Muscle of arm (tissue), 12 donors: Measurements from ENCODE around the gene ANGPTL1. TPM values are rescaled to one million over a fixed set of nuclear protein-coding genes. Genes with fewer than 3 reads are reported as not detected.
"Not testable (repeated sequence)": the region's sequence is repeated elsewhere in the genome, so short reads cannot be mapped to it uniquely, and the experiment has no call there.

Source experiments
- DNase-seq: peaks from one replicate; pipeline ENCODE4 v3.0.0-alpha.2; 2013
- polyA plus RNA-seq, 12 donors: library from polyadenylated mRNA; unstranded; fragments of 120-200 nt; gene quantifications; one replicate each; pipeline ENCODE4 v1.2.1, GENCODE V29; 2013; ENCODE audit not compliant: insufficient read length in 12 of 12

Gene ANGPTL1
- polyA plus RNA-seq, 12 donors: 57.3 to 148 (median 79.5) TPM; not detected in 1

DNA sequence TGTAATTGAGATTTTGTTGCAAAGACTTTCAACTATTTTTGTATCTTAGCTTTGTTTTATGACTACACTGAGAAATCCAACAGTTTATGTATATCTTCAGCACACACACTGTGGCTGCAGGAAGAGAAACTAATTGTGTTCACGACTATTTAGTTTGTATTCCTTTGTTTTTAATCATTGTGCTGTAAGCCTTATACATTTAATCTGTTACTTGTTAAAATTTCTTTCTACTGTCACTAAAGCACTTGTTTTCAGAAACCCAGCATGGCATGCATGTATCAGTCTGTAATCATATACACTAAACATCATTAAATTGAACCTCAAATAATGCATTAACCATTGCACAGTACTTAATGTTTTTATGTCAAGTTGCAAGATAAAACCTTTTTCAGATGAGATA, 656 bp downstream of the ANGPTL1 start:
- no peak for DNase-seq

DNA sequence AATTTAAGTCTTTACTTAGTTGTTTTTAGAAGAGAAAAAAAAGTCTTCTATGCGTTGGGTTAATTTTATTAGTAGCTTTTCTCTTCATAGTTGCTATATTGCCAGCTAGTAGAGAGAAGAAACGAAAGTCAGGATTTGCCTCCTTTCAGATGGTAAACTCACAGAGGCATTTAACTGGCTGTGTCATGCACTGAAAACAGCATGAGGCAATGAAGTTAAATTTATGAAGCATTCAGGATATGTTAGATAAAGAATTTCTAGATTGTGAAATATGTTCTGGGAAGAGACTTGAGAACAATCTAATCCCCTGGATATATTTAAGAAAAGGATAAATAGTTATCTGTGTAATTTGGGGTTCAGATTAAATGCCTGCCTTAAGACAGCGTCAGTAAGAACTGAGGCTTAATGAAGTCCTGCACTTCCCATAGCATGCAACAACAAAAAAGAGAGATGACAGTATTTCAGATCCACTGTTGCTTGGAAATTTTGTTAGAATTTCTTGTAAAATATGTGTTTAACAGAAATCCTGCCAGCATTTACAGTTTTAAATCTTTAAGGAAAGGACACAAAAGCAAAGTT, 1.7 kb downstream of the ANGPTL1 start:
- DNase-seq: no peak

DNA sequence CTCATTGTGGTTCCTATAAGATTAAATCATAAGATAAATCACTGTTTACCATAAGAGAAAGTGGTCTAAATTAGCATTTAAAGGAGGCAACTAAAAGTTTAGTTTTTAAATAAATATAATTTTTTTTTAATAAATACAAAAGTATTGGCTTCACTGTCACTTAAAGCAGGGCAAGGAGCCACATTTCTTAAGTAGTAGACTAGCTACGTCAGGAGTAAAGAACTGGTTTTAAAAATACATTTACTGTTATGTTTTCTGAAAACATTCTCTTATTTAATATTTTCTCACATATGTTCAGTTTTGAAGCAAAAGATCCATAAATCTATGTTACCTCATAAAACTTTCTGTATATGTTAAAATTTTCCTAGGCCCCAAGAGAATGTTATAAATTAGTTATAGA, 2.2 kb downstream of the ANGPTL1 start:
- no peak for DNase-seq

DNA sequence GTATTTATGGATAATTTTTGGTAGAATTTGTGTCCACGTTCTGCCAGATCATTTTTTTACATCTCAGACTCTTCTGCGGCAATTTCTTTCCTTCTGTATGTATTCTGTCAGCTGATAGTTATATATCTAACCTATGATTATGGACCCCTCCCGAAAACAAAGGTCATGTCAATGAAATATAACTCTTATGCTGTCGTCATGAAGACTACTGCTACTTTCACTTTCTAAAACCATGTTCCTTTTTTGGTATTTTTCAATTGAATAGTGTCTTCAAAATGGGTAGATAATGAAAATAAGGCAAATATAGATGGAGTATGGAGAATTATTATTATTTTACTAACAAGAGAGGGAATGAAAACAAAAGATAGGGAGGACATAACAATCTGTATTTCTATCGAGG, 3.2 kb downstream of the ANGPTL1 start:
- DNase-seq: peak; percentile 69

DNA sequence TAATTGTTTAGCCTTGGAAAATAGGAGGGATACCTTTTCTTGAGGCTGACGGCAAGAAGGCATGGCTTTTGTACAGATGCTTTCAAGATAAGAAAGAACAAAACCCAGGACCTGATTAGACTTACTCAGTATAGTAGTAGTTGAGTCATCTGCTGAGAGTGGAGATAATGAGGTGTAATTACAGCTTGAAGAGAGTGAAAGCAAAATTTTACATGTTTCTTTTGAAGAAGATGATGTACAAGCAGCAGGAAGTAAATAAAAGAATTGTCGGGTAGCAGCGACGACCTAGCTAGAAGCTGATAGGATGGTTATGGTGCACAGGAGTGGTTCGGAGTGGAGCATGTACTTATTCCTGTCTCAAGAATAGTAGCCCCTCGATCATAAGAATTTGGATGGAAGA, 6.6 kb downstream of the ANGPTL1 start:
- DNase-seq: no peak

DNA sequence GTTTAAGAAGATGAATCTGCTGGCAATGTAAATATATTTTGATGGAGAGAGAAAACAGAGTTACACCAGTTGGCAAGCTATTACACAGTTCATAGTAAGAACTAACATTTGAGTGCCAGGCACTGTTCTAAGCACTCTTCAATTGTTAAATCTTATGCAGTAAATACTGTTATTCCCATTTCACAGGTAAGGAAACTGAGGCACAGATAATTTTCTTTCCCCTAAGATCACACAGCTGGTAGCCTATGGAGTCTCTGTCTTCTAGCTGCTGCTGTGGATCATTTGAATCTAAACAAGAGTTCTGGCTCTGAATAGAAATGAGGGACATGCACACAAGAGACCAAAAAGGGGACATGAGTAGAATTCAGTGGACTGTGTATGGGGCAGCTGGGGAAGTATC, 8.0 kb downstream of the ANGPTL1 start:
- DNase-seq: no peak

DNA sequence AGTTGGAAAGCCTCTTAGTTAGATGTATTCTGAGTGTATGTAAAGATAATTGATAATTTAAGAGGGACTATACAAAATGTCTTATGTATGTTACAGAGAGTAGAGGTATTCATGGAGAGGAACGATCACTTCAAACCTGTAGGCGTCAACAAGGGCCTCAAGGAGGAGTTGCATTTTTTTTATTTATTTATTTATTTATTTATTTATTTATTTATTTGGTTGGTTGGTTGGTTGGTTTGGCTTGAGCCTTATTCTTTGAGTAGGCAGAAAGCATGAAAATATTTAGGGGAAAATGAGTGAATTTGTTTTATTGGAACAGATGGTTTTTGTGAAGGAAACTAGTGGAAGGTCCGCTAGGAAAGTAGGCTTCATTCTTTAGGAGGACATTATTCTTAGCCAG, 8.5 kb downstream of the ANGPTL1 start:
- DNase-seq: no peak

DNA sequence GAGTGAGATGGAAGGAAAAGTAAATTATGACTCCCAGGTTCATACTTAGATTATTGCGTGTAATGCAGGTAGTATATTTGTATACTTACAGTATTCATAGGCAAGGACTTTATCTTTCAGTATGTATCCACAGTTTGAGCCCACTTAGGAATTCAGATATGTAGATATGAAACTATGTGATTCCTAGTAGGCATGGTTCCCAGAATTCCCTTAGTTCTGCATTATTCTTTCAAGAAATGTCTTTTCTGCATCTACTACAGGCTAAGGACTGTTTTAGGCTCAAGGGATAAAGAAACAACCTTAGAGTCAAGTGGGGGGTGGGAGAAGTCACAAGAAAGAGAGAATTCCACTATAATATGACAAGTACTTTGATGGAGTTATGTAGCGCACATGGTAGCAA, 13.8 kb downstream of the ANGPTL1 start:
- DNase-seq: no peak

DNA sequence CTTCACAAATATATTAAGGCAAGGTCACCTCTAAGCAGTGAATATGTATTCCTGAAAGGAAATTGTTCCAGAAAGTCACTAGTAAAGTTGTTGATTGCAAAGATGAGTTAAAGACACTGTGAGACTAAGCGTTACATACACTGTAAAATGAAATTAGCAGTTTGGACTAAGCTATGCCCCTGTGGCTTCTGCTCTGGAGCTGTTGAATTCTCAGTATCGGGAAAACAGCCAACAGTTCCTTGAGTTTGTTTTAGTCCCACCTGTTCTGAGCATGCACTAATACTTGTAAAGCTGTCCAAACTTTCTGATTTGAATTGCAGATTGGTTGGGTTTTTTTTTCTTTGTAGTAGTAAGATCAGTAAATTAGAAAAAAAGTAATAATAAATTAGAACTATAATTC, 21.0 kb downstream of the ANGPTL1 start:
- DNase-seq: no peak

DNA sequence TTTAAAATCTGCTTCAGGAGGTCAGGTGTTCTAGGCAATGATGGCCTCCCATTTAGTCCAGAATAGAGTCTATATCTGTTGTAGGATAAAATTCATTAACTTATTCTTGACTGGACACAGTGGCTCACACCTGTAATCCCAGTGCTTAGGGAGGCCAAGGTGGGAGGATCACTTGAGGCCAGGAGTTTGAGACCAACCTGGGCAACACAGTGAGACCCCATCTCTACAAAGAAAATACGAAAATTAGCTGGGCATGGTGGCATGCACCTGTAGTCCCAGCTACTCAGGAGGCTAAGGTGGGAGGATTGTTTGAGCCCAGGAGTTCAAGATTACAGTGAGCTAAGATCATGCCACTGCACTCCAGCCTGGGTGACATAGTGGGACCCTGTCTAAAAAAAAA, 23.0 kb downstream of the ANGPTL1 start:
- DNase-seq: not testable (repeated sequence)

DNA sequence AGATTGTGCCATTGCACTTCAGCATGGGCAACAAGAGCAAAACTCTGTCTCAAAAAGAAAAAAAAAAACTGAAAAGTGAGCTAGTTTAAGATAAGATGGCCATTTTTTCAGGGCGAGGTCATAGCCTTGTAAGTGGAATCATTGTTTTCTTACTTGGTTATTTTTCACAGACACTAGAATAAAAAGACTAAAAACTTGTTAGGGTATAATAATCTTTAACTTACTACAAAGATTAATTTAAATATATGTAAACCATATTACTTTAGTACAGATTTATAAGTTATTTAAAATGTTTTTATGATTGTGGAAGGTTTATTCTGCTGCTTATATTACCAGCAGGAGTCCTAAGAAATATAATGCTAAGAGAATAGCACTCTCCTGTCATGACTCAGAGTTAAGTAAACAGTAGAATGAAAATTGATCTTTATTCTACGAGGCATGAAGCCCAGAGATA, 23.5 kb downstream of the ANGPTL1 start:
- DNase-seq: no peak

DNA sequence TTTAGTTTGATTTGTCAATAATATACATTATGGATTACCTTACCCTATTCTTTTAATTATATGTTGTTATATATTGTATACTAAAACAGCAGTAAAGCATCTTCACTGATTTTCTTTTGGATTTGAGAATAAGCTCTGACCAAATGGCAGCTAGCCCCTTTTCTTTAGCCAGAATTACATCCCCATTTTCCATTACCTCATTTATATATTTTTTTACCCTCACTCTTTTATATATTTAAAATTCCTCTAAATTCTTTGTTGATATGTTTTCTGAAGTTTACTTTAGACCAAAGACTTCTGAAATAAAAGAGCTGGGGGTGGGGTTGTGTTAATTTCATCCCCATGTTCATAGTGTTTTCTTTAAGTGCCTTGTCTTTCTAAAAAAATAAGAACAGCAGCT, 24.6 kb downstream of the ANGPTL1 start:
- peak; percentile 65 for DNase-seq

DNA sequence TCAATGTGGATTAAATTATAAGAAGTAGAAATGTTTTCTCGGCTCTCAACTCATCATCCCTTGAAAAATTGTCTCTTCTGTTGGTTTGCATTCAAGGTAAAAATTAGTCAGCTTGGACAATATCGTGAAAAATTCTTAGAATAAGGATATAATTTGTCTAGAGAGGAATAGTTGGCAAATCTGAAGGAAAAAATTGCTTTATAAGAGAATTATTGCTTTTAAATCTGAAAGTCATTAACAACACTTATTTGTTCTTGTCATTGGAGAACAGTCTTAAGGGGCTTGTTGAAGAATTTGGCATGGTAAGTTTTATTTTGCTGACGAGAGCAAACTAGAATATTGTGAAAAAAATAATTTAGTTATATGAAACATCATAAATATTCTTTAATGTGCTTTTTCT, 26.4 kb downstream of the ANGPTL1 start:
- peak; percentile 76 for DNase-seq

DNA sequence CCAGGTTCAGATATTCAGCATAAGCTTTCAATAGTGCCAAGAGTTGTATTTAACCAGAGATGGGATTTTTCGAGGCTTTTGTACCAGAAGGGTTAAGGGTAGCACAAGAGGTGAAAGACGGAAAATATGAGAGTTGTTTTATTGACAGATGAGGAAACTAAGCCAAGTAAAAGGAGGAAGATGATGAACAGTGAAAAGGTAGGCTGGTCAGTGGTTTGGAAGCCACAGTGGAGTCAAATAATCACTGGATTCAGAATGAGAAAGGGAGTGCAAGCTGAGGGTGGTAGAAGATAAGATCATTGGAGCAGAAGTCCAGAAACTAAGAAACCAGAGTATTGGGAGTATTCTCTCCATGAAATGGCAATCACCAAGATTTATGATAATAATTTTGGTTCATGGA, 45.7 kb downstream of the ANGPTL1 start:
- DNase-seq: no peak

DNA sequence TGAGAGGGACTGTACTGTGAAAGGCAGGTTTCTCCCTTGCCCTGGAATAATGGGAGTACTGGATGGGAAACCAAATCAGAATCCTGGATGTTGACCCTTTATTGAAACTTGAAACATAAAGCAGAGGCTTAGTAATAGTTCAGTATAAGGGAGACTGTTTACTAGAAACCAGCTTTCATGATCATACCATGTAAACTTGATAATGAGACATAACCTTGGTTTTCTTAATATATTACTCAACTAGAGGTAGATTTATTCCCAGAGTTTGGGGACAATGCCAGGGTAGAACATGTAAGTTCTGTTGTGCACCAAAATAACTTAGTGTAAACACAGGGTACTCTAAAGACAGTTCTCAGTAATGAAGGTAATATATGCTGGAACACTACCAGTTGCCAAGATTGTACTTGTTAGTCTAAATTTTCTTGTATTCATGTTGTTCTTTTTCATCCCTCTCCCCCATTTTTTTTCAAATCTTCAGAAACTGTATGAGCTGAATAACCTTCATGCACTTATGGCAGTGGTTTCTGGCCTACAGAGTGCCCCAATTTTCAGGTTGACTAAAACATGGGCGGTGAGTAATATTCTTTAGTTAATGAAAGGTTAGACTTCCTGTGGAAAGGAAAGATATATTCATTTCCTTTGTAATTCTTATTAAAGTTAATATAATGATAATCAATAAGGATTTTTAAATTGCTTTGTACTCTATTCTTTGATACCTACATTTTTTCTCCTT, 49.6 kb downstream of the ANGPTL1 start:
- DNase-seq: no peak

DNA sequence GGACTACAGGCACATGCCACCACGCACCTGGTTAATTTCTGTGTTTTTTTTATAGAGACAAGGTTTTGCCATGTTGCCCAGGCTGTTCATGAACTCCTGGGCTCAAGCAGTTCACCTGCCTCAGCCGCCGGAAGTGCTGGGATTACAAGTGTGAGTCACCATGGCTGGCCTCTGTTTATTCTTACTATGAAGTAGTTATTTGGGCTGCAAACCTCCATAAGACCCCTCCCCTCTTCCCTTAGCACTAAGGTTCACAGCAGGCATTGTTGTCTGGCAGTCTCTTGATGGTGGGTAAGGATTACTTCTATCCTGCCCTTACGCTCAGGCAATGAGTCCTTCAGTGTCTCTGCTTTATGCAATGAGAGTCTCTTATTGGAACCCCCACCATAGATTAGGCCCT, 51.8 kb downstream of the ANGPTL1 start:
- DNase-seq: no peak

DNA sequence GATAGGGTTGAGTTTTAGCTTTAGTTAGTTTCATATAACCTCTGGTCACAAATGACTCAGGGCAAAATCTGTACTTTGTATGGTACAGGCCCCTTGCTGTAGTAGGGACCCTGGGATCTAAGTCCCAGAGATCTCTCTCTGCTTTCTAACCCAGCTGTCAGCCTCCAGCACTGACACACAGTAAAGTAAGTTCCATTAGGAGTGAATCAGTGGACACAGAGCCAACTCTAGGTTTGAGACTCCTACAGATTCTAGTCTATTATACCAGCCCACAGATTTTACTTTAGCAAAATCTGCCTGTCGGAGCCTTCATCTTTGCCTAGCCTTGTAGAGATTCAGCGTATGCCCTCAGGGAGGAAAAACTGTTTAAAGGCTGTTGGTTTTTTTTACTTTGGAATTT, 52.5 kb downstream of the ANGPTL1 start:
- DNase-seq: no peak

DNA sequence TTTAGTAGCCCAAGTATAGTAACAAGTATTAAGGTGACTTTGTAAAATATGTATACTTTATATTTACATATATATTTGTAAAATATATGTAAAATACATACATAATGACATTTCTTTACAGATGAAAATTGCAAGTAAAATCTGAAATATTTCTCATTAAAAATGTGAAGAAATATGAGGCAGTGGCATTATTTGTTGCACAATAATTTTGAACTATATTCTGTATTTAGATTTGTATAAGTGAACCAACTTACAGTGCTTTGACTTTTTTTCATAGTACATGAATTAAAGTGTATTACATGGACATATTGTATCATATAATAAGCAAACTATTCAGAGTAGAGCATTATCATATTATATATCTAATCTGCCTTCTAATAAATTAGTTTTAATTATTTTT, 60.3 kb downstream of the ANGPTL1 start:
- DNase-seq: no peak

DNA sequence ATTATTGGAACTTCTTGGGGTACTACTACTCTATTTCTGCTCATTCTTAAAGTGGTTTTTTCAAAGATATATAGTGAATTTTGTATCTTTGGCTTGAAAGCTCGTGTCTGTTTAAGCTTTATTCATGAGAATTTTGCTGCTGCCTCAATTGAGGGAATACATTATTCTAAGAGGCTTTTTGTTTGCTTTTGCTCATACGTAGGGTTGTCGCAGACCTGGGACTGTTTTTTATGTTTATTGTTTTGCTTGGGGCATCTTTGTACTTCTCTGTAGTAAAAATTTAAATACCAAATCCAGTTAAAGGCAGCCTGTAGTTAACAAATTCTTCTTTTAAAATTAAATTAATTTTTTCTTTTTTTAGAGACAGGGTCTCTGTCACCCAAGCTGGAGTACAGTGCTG, 62.3 kb downstream of the ANGPTL1 start:
- DNase-seq: no peak

DNA sequence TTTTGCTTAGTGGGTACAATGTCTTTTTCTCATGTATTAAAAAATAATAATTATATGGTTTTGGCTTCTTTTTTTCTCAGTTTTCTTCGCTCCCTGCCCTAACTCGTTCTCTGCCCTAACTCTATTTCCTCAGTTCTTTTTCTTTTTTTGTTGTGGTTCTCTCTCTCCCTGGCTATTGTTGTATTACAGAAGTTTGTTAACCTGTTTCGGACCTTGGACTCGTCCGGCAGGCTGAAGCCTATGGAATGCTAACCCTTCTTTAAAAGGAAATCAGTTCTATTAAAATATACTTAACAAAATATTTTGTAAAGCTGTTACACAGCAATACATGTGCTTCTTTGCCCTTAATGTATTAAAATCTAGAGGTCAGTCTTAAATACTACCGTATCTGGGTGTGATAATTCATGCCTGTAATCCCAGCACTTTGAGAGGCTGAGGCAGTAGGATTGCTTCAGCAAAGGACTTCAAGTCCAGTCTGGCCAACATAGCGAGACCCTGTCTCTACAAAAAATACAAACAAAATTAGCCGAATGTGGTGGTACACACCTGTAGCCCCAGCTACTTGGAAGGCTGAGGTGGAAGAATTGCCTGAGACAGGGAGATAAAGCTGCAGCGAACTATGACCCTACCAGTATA, 64.1 kb downstream of the ANGPTL1 start:
- no peak for DNase-seq

DNA sequence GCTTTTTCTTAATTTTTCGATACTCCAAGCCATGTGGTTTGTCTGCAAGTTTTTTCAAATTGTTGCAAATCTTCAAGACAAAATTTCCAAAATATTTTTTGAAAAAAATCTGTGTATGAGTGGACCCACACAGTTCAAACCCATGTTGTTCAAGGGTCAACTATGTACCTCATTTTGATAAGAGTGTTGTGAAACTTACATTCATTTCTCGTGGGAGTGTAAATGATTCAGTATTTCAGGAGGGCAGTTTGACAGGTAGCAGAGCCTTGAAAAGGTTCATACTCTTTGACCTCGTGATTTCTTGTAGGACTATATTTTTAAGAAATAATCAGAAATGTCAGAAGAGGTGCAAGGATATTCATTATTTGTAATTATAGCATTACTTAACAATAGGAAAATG, 68.0 kb downstream of the ANGPTL1 start:
- DNase-seq: no peak
